HCT116 (cell line): ENCODE results near the gene GPSM3. TPM values are rescaled to one million over a fixed set of nuclear protein-coding genes. Genes with fewer than 3 reads are reported as not detected.

Source experiments
- ATAC-seq: fragments of 200-7000 bp; cut with Tn5 transposase; 2 replicates; pipeline ENCODE4 v1.9.1; 2020; ENCODE audit warnings: mild to moderate bottlenecking, moderate library complexity
- BruUV-seq: library from RNA; stranded (reverse); fragments of 400-500 nt; replicated peaks from 2 replicates; lab custom pipeline; 2021; lab: Mats Ljungman, UMichigan
- CTCF ChIA-PET: fragments of 300-600 bp; sonication (Branson Sonifier 250); formaldehyde crosslinking; loops from one replicate; lab custom pipeline; 2021; ENCODE audit warnings: antibody characterized with exemption; lab: Charles Lee
- POLR2A ChIA-PET: fragments of 300-600, 350-600 bp; sonication (Branson Sonifier 250); formaldehyde crosslinking; loops from one replicate; lab custom pipeline; 2021; ENCODE audit warnings: antibody characterized with exemption; lab: Charles Lee
- RAD21 ChIA-PET, 2 experiments: fragments of 300-600 bp; sonication (Branson Sonifier 250); formaldehyde crosslinking; loops; one replicate each; lab custom pipeline; 2023; ENCODE audit warnings: low total read pairs in 2 of 2; ENCODE audit not compliant: uncharacterized antibody in 2 of 2, unreplicated experiment in 2 of 2, low non-redundant PET in 1 of 2; lab: Charles Lee
- DNase-seq: peaks from one replicate; pipeline ENCODE4 v3.0.0-alpha.2; 2010; ENCODE audit warnings: low read depth, low spot score
- H2AFZ ChIP-seq: fragments of 200-600 bp; shearing (Covaris generic), sonication (generic); 2 replicates; pipeline ENCODE4 v1.6.1; 2017; ENCODE audit warnings: low read depth, mixed run types, mixed read lengths, antibody characterized with exemption, low read length; ENCODE audit not compliant: poor library complexity, severe bottlenecking
- H3K27ac ChIP-seq: 2 replicates; pipeline ENCODE4 v1.5.1; 2012; ENCODE audit warnings: low read depth, low read length
- H3K27me3 ChIP-seq: fragments of 200-600 bp; sonication (generic); 2 replicates; pipeline ENCODE4 v1.6.1; 2016; ENCODE audit warnings: mixed run types, low read length, mixed read lengths; ENCODE audit not compliant: insufficient read depth
- H3K36me3 ChIP-seq, 2 experiments: fragments of 200-500 bp in 1 of 2; fragments of 200-600 bp in 1 of 2; sonication (Bioruptor generic) in 1 of 2; sonication (generic) in 1 of 2; 2 replicates each; pipeline versions ENCODE4 v1.5.1 to v1.6.1; 2014 to 2016; ENCODE audit warnings: low read length in 2 of 2, inconsistent platforms in 1 of 2, mixed read lengths in 1 of 2, mixed run types in 1 of 2; ENCODE audit not compliant: insufficient read depth in 2 of 2, control insufficient read depth in 1 of 2
- H3K4me1 ChIP-seq, 2 experiments: fragments of 200-600 bp in 1 of 2; sonication (generic) in 1 of 2; 2 replicates each; pipeline versions ENCODE4 v1.5.1 to v1.6.1; 2012 to 2017; ENCODE audit warnings: low read length in 2 of 2, inconsistent platforms in 1 of 2, mild to moderate bottlenecking in 1 of 2, mixed read lengths in 1 of 2, mixed run types in 1 of 2, moderate library complexity in 1 of 2; ENCODE audit not compliant: insufficient read depth in 2 of 2, control insufficient read depth in 1 of 2
- H3K4me2 ChIP-seq: fragments of 200-600 bp; sonication (generic); 2 replicates; pipeline ENCODE4 v1.6.1; 2017; ENCODE audit warnings: mixed run types, low read length, mixed read lengths
- H3K4me3 ChIP-seq, 2 experiments: fragments of 200-600 bp in 1 of 2; sonication (generic) in 1 of 2; replicated peaks in 1 of 2; 2 replicates each; pipeline ENCODE4 v1.5.1; 2011 to 2016; ENCODE audit warnings: low read length in 2 of 2, control low read depth in 1 of 2, low read depth in 1 of 2, mild to moderate bottlenecking in 1 of 2, mixed read lengths in 1 of 2, mixed run types in 1 of 2
- H3K79me2 ChIP-seq: fragments of 200-600 bp; sonication (generic); 2 replicates; pipeline ENCODE4 v1.6.1; 2017; ENCODE audit warnings: mild to moderate bottlenecking, mixed run types, low read length, moderate library complexity, mixed read lengths; ENCODE audit not compliant: insufficient read depth
- H3K9ac ChIP-seq: fragments of 200-600 bp; sonication (generic); 2 replicates; pipeline ENCODE4 v1.6.1; 2016; ENCODE audit warnings: low read length, mixed read lengths
- H3K9me2 ChIP-seq: fragments of 200-600 bp; sonication (generic), shearing (Covaris generic); 2 replicates; pipeline ENCODE4 v1.6.1; 2017; ENCODE audit warnings: mixed run types, mild to moderate bottlenecking, moderate library complexity; ENCODE audit not compliant: insufficient read depth
- H3K9me3 ChIP-seq, 2 experiments: fragments of 200-500 bp in 1 of 2; fragments of 200-600 bp in 1 of 2; sonication (Bioruptor generic) in 1 of 2; sonication (generic) in 1 of 2; 2 replicates each; pipeline ENCODE4 v1.6.1; 2014 to 2017; ENCODE audit warnings: low read length in 2 of 2, mixed read lengths in 2 of 2, inconsistent platforms in 1 of 2, low read depth in 1 of 2, mild to moderate bottlenecking in 1 of 2, mixed run types in 1 of 2, moderate library complexity in 1 of 2; ENCODE audit not compliant: control insufficient read depth in 1 of 2, insufficient read depth in 1 of 2
- H4K20me1 ChIP-seq: fragments of 200-600 bp; sonication (generic), shearing (Covaris generic); 2 replicates; pipeline ENCODE4 v1.6.1; 2017; ENCODE audit warnings: mixed run types, mild to moderate bottlenecking, moderate library complexity; ENCODE audit not compliant: insufficient read depth
- ATF3 ChIP-seq: IDR thresholded peaks from 2 replicates; pipeline ENCODE4 v1.6.1; 2012
- CBX3 ChIP-seq: IDR thresholded peaks from 2 replicates; pipeline ENCODE4 v1.6.1; 2012; ENCODE audit warnings: low read depth
- CEBPB ChIP-seq: IDR thresholded peaks from 2 replicates; pipeline ENCODE4 v1.6.1; 2012; ENCODE audit warnings: low read depth
- CTCF ChIP-seq, 3 experiments: fragments of 200-600 bp in 1 of 3; sonication (generic) in 1 of 3; IDR thresholded peaks in 2 of 3; conservative IDR thresholded peaks in 1 of 3; 2 replicates each; pipeline ENCODE4 v1.5.1; 2012 to 2017; ENCODE audit warnings: low read depth in 2 of 3, low read length in 2 of 3, antibody characterized with exemption in 1 of 3, borderline replicate concordance in 1 of 3, control low read depth in 1 of 3, mild to moderate bottlenecking in 1 of 3, mixed read lengths in 1 of 3, mixed run types in 1 of 3, moderate library complexity in 1 of 3; ENCODE audit not compliant: insufficient read depth in 1 of 3
- EGR1 ChIP-seq: IDR thresholded peaks from 2 replicates; pipeline ENCODE4 v1.6.1; 2012; ENCODE audit warnings: low read depth
- EZH2 ChIP-seq: fragments of 200-600 bp; sonication (generic); IDR thresholded peaks from 2 replicates; pipeline ENCODE4 v1.6.1; 2017; ENCODE audit warnings: antibody characterized with exemption, mixed run types
- EZH2phosphoT487 ChIP-seq: fragments of 200-600 bp; IDR thresholded peaks from 2 replicates; pipeline ENCODE4 v1.6.1; 2018; ENCODE audit warnings: antibody characterized with exemption, borderline replicate concordance
- FOSL1 ChIP-seq: IDR thresholded peaks from 2 replicates; pipeline ENCODE4 v1.6.1; 2012; ENCODE audit warnings: low read depth
- POLR2A ChIP-seq: IDR thresholded peaks from 2 replicates; pipeline ENCODE4 v1.7.0; 2011; ENCODE audit warnings: borderline replicate concordance; ENCODE audit not compliant: insufficient read depth, insufficient read length; ENCODE audit errors: extremely low read depth
- POLR2AphosphoS5 ChIP-seq: IDR thresholded peaks from 2 replicates; pipeline ENCODE4 v1.6.1; 2011; ENCODE audit warnings: mild to moderate bottlenecking, low read depth, low read length, moderate library complexity
- REST ChIP-seq: IDR thresholded peaks from 2 replicates; pipeline ENCODE4 v1.6.1; 2012; ENCODE audit warnings: low read depth
- SIN3A ChIP-seq: IDR thresholded peaks from 2 replicates; pipeline ENCODE4 v1.6.1; 2012; ENCODE audit warnings: low read depth
- SRF ChIP-seq: IDR thresholded peaks from 2 replicates; pipeline ENCODE4 v1.6.1; 2012; ENCODE audit warnings: low read depth
- TCF7L2 ChIP-seq: IDR thresholded peaks from 2 replicates; pipeline ENCODE4 v1.7.0; 2011; ENCODE audit warnings: borderline replicate concordance, inconsistent platforms; ENCODE audit not compliant: insufficient read depth, insufficient read length; ENCODE audit errors: extremely low read depth
- YY1 ChIP-seq: IDR thresholded peaks from 2 replicates; pipeline ENCODE4 v1.6.1; 2011; ENCODE audit warnings: low read length, low read depth, moderate library complexity, mild to moderate bottlenecking; ENCODE audit not compliant: insufficient replicate concordance; ENCODE audit errors: extremely low read depth
- ZFX ChIP-seq: fragments of 450-650 bp; IDR thresholded peaks from 2 replicates; pipeline ENCODE4 v1.6.1; 2017
- ZNF274 ChIP-seq: fragments of 200-500 bp; sonication (Bioruptor generic); IDR thresholded peaks from 2 replicates; pipeline ENCODE4 v1.6.1; 2014; ENCODE audit warnings: mild to moderate bottlenecking, low read depth, low read length, inconsistent platforms
- intact Hi-C: fragments of 100-400 bp; cut with micrococcal nuclease; formaldehyde crosslinking; loops from 2 replicates; pipeline ENCODE4 v1.10.0; 2022
- total RNA-seq: library from RNA; stranded (reverse); gene quantifications from one replicate; pipeline ENCODE4 v1.2.1, GENCODE V29; 2021; ENCODE audit not compliant: unreplicated experiment
- TF ChIP-seq, protein P1 (sequence below): IDR thresholded peaks from 2 replicates; pipeline ENCODE4 v1.6.1; 2012

The GPSM3 gene
- total RNA-seq, 1 experiment from 2014 or later: 1.2 TPM

DNA sequence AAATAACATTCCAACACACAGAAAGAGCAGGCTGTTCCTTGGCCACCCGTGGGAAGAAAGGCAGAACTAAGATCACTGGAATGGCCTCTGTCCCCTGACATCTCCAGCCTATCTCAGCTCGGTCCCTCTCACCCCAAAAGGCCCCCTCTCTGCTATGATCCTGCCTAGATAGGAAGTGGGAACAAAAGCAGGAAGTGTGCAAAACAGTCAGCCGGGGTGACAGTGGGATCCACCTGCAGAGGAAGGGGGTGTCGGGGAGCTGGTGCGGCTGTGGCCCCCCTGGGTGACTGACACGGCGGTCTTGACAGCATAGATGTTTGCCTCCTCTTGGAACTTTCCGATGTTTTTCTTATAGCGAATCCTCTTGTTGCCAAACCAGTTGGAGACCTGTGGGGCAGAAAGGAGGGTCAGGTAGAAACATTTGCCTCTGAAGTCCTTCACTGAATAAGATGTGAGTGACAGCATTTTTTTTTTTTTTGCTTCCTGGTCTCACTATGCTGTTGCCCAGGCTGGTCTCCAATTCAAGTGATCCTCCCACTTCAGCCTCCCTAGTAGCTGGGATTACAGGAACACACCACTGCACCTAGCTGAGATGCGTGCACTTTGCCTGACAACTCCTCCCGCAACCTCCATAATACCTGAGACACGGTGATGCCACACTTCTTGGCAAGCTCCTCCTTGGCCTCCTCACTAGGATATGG, 5.3 kb downstream of the GPSM3 start:
- RAD21 ChIA-PET: no interaction called here
- Histone ChIP-seq H2AFZ (no peak overlapping the region), H4K20me1 (no peaks in the 10 kb centered on the region), H3K9me3 (no peaks in the 10 kb centered on the region), H3K27me3 (no peaks in the 10 kb centered on the region), H3K4me1 (peaks cover 12 to 52% of the 10 kb centered on the region in 2 experiments), H3K9me2 (no peaks in the 10 kb centered on the region), H3K9ac (no peak overlapping the region), H3K27ac (peak overlapping the region; percentile 44), H3K4me3 (no peak overlapping the region), H3K79me2 (peaks cover 13% of the 10 kb centered on the region), H3K4me2 (no peak overlapping the region), H3K36me3 (peaks cover 3 to 10% of the 10 kb centered on the region in 2 experiments; a peak in 2 of 4 replicates)
- DNase-seq (no peak), ATAC-seq (no peak)
- POLR2A ChIA-PET: no interaction called here
- BruUV-seq: no TSS peak
- intact Hi-C loops: no loop called here
- CTCF ChIA-PET: no interaction called here
- TF ChIP-seq TCF7L2 (no peak), ZNF274 (no peak), EGR1 (no peak), YY1 (no peak), CEBPB (no peak), POLR2A (no peak), CBX3 (no peak), SRF (no peak), REST (no peak), FOSL1 (no peak), POLR2AphosphoS5 (no peak), CTCF (IDR thresholded peaks at IDR 0.05 in 2 of 3, conservative IDR thresholded peaks at IDR 0.05 in 1 of 3; ENCODE audit: borderline replicate concordance in 1 of 3, insufficient read depth in 1 of 3, low read depth in 2 of 3, low read length in 2 of 3) (no peak), ATF3 (no peak), EZH2phosphoT487 (no peak), EZH2 (no peak), ZFX (no peak), SIN3A (no peak)
- TF ChIP-seq, protein P1, sequence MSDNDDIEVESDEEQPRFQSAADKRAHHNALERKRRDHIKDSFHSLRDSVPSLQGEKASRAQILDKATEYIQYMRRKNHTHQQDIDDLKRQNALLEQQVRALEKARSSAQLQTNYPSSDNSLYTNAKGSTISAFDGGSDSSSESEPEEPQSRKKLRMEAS: no peak
